Muscle of leg (tissue), 11 donors: ENCODE measurements around the gene DBH. TPM values are rescaled to one million over a fixed set of nuclear protein-coding genes. Genes with fewer than 3 reads are reported as not detected.
"Not testable (repeated sequence)": the region's sequence is repeated elsewhere in the genome, so short reads cannot be mapped to it uniquely, and the experiment has no call there.

Source experiments
- DNase-seq: peaks from one replicate; pipeline ENCODE4 v3.0.0; 2013
- H3K27ac ChIP-seq: one replicate; pipeline ENCODE4 v1.5.1; 2013; ENCODE audit warnings: mild to moderate bottlenecking, low read length, control low read depth
- H3K27me3 ChIP-seq: one replicate; pipeline ENCODE4 v1.6.1; 2013; ENCODE audit warnings: low read length; ENCODE audit not compliant: control insufficient read depth, insufficient read depth
- H3K36me3 ChIP-seq: one replicate; pipeline ENCODE4 v1.6.1; 2013; ENCODE audit warnings: low read length; ENCODE audit not compliant: control insufficient read depth, insufficient read depth
- H3K4me1 ChIP-seq: one replicate; pipeline ENCODE4 v1.6.1; 2013; ENCODE audit warnings: low read length; ENCODE audit not compliant: control insufficient read depth, insufficient read depth
- H3K4me3 ChIP-seq: one replicate; pipeline ENCODE4 v1.5.1; 2013; ENCODE audit warnings: low read length, control low read depth
- H3K9me3 ChIP-seq: replicated peaks from 2 replicates; pipeline ENCODE4 v1.6.1; 2013; ENCODE audit warnings: low read depth, low read length; ENCODE audit not compliant: control insufficient read depth
- WGBS: methylation state at CpG from one replicate; pipeline ENCODE4 v1.1.5; 2013; ENCODE audit warnings: missing lambda C conversion rate; ENCODE audit not compliant: insufficient coverage; 5-methylcytosine and 5-hydroxymethylcytosine counted together
- polyA plus RNA-seq, 8 donors: library from polyadenylated mRNA; unstranded; fragments of 120-200 nt; gene quantifications; one replicate each; pipeline versions ENCODE4 v1.2.1 to v1.2.3, GENCODE V29; 2013; ENCODE audit warnings: inconsistent platforms in 1 of 8, low replicate concordance in 1 of 8; ENCODE audit not compliant: insufficient read length in 8 of 8, insufficient read depth in 1 of 8
- total RNA-seq: library from RNA; stranded (reverse); fragments of 120-200 nt; gene quantifications from one replicate; pipeline ENCODE4 v1.2.4, GENCODE V29; 2013

Gene DBH
- total and polyA plus RNA-seq, 9 donors = 0.48 to 0.87 (median 0.64) TPM; not detected in 1

GRCh38 chr9:133619791-133620190, 16.4 kb upstream of the DBH start:
- H3K4me3 ChIP-seq = no peak overlapping the region
- H3K27ac ChIP-seq = no peak overlapping the region
- no peaks in the 10 kb centered on the region for H3K4me1 ChIP-seq
- DNase-seq = no peak
- no peaks in the 10 kb centered on the region for H3K9me3 ChIP-seq
- 10% methylated on average over 4 of the region's 8 CpGs for WGBS
- H3K36me3 ChIP-seq = no peaks in the 10 kb centered on the region
- peaks cover 64% of the 10 kb centered on the region for H3K27me3 ChIP-seq

GRCh38 chr9:133621725-133622267, 14.4 kb upstream of the DBH start:
- no peaks in the 10 kb centered on the region for H3K36me3 ChIP-seq
- H3K27me3 ChIP-seq = peaks cover 51% of the 10 kb centered on the region
- no peak overlapping the region for H3K4me3 ChIP-seq
- no peak for DNase-seq
- no peaks in the 10 kb centered on the region for H3K9me3 ChIP-seq
- 39% methylated on average over 9 of the region's 11 CpGs for WGBS
- H3K4me1 ChIP-seq = no peaks in the 10 kb centered on the region
- H3K27ac ChIP-seq = no peak overlapping the region

- H3K27ac ChIP-seq = no peak overlapping the region
- no peaks in the 10 kb centered on the region for H3K9me3 ChIP-seq
- no peaks in the 10 kb centered on the region for H3K36me3 ChIP-seq
- no peak for DNase-seq
- H3K4me1 ChIP-seq = no peaks in the 10 kb centered on the region
- peaks cover 43% of the 10 kb centered on the region for H3K27me3 ChIP-seq
- no peak overlapping the region for H3K4me3 ChIP-seq
- 79% methylated on average over 3 of the region's 5 CpGs for WGBS
These were observed 13.6 kb upstream of the DBH start for GRCh38 chr9:133622555-133622954.

GRCh38 chr9:133626008-133626407, 10.2 kb upstream of the DBH start:
- not testable (repeated sequence) for H3K4me3 ChIP-seq, H3K36me3 ChIP-seq, H3K4me1 ChIP-seq, DNase-seq, H3K27ac ChIP-seq, H3K9me3 ChIP-seq
- H3K27me3 ChIP-seq = peaks cover 26% of the 10 kb centered on the region

- H3K27me3 ChIP-seq = peaks cover 18% of the 10 kb centered on the region
- H3K9me3 ChIP-seq = no peaks in the 10 kb centered on the region
- H3K4me1 ChIP-seq = no peaks in the 10 kb centered on the region
- whole genome bisulfite sequencing = no CpG with 5 or more reads among the region's 3 CpGs
- DNase-seq = no peak
- H3K27ac ChIP-seq = no peak overlapping the region
- no peaks in the 10 kb centered on the region for H3K36me3 ChIP-seq
- H3K4me3 ChIP-seq = no peak overlapping the region
These were observed 8.8 kb upstream of the DBH start for GRCh38 chr9:133627341-133627740.

- DNase-seq = no peak
- Histone ChIP-seq H3K36me3 (no peaks in the 10 kb centered on the region), H3K4me1 (peaks cover 6% of the 10 kb centered on the region), H3K9me3 (no peaks in the 10 kb centered on the region), H3K27ac (no peak overlapping the region), H3K27me3 (peaks cover 15% of the 10 kb centered on the region), H3K4me3 (no peak overlapping the region)
- 73% methylated on average over 6 of the region's 8 CpGs for WGBS
These were observed 7.4 kb upstream of the DBH start for GRCh38 chr9:133628766-133629165.

- no peaks in the 10 kb centered on the region for H3K36me3 ChIP-seq
- H3K27ac ChIP-seq = no peak overlapping the region
- 84% methylated on average over 22 of the region's 23 CpGs for WGBS
- H3K4me3 ChIP-seq = no peak overlapping the region
- peaks cover 13% of the 10 kb centered on the region for H3K4me1 ChIP-seq
- no peaks in the 10 kb centered on the region for H3K9me3 ChIP-seq
- DNase-seq = no peak
- peaks cover 16% of the 10 kb centered on the region for H3K27me3 ChIP-seq
These were observed 6.7 kb upstream of the DBH start for GRCh38 chr9:133629221-133630110.

GRCh38 chr9:133631111-133631510, 5.1 kb upstream of the DBH start:
- Histone ChIP-seq H3K4me1 (peaks cover 25% of the 10 kb centered on the region), H3K36me3 (no peaks in the 10 kb centered on the region), H3K27me3 (peaks cover 19% of the 10 kb centered on the region), H3K4me3 (no peak overlapping the region), H3K27ac (no peak overlapping the region), H3K9me3 (no peaks in the 10 kb centered on the region)
- 80% methylated on average over 11 of the region's 12 CpGs for WGBS
- DNase-seq = no peak

- H3K9me3 ChIP-seq = no peaks in the 10 kb centered on the region
- H3K4me3 ChIP-seq = no peak overlapping the region
- DNase-seq = no peak
- H3K4me1 ChIP-seq = peaks cover 25% of the 10 kb centered on the region
- H3K36me3 ChIP-seq = no peaks in the 10 kb centered on the region
- H3K27ac ChIP-seq = no peak overlapping the region
- peaks cover 25% of the 10 kb centered on the region for H3K27me3 ChIP-seq
- WGBS = 35% methylated on average over 19 of the region's 27 CpGs
These were observed 3.1 kb upstream of the DBH start for GRCh38 chr9:133632806-133633680.

- WGBS = 33% methylated on average over 7 of the region's 8 CpGs
- peaks cover 24% of the 10 kb centered on the region for H3K27me3 ChIP-seq
- peaks cover 29% of the 10 kb centered on the region for H3K4me1 ChIP-seq
- no peak for DNase-seq
- H3K36me3 ChIP-seq = no peaks in the 10 kb centered on the region
- no peak overlapping the region for H3K27ac ChIP-seq
- no peaks in the 10 kb centered on the region for H3K9me3 ChIP-seq
- H3K4me3 ChIP-seq = no peak overlapping the region
These were observed 2.5 kb upstream of the DBH start for GRCh38 chr9:133633681-133634080.
